ENCODE data around the gene OR6M1. TPM values are rescaled to one million over a fixed set of nuclear protein-coding genes. Genes with fewer than 3 reads are reported as not detected.

Gene OR6M1
- total RNA-seq, 1 donor = not detected

DNA sequence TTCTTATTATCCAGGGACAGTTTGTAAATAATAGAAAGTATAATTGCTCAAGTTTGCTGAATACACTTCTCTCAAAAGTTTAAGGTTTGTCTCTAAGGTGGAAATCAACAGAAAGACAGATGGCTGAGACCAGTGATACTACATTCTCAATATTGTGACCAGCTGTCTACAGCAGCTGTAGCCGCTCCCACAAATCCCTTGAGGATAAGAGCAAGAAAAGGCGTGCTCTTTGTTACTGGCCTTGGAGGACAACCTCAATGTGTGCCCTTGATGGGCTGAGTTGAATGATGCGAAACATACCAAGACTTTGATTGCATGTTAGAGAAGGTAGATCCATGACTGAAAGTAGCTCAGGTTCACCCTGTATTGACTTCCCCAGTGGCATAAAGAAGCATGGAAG is 6.1 kb downstream of the OR6M1 start:
- DNase-seq (ENCODE audit: low read depth) = no peak
- no peak overlapping the region for H3K4me3 ChIP-seq (ENCODE audit: low read depth, low read length)
- TF ChIP-seq, protein P1, sequence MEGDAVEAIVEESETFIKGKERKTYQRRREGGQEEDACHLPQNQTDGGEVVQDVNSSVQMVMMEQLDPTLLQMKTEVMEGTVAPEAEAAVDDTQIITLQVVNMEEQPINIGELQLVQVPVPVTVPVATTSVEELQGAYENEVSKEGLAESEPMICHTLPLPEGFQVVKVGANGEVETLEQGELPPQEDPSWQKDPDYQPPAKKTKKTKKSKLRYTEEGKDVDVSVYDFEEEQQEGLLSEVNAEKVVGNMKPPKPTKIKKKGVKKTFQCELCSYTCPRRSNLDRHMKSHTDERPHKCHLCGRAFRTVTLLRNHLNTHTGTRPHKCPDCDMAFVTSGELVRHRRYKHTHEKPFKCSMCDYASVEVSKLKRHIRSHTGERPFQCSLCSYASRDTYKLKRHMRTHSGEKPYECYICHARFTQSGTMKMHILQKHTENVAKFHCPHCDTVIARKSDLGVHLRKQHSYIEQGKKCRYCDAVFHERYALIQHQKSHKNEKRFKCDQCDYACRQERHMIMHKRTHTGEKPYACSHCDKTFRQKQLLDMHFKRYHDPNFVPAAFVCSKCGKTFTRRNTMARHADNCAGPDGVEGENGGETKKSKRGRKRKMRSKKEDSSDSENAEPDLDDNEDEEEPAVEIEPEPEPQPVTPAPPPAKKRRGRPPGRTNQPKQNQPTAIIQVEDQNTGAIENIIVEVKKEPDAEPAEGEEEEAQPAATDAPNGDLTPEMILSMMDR (IDR thresholded peaks at IDR 0.05; ENCODE audit: insufficient read depth, low read depth, low read length) = no peak

DNA sequence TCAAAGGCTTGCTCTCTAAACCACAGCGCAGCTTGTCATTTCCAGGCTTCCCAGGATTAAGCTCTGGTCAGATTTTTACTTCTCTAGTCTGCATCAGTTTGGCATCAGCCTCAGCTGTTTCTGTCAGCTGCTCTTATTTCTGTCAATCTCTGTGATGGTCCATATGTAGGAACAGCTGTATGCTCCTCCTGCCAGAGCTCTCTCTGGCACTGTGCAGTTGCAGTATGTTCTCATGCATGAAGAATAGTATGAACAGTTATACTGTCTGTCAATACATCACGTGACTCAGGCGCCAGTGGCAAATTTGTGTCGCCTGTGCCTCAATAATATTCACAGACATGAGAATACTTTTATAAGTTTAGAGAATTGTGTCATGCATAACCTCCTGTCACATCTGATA is 6.7 kb downstream of the OR6M1 start:
- TF ChIP-seq, protein P1 (IDR thresholded peaks at IDR 0.05; ENCODE audit: insufficient read depth, low read depth, low read length) = no peak
- DNase-seq (ENCODE audit: low read depth) = no peak

DNA sequence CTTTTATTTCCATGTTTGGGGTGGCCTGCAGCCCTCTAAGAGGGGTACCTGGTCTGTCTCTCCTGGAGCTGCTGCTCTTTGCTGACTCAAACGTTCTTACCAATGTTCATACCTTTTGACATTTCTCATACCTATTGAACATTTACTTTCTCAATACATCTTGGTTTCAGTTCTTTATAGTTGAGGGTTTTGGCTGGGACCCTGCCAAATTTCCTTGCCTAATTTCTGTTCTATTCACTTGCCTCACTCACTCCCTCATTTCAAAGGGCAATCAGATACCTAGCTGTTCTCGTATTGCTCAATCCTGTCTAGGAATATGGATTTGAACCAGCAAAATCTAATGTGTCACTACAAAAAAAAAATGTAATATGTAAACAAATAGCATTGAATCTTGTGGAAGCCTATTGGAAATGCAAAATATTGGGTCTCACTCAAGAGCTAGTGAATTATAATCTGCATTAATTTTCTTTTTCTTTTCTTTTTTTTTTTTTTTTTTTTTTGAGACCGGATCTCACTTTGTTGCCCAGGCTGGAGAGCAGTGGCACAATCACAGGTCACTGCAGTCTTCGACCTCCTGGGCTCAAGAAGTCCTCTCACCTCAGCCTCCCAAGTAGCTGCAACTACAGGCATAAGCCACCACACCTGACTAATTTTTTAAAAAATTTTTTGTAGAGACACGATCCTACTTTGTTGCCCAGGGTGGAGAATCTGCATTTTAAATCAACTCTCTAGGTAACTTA is 7.5 kb downstream of the OR6M1 start:
- DNase-seq (ENCODE audit: low read depth) = no peak
- TF ChIP-seq, protein P1 (IDR thresholded peaks at IDR 0.05; ENCODE audit: insufficient read depth, low read depth, low read length) = no peak
- H3K4me3 ChIP-seq (ENCODE audit: low read depth, low read length) = no peak overlapping the region

More for the DNA sequence above, 6.7 kb downstream of the OR6M1 start:
- no peak overlapping the region for H3K4me3 ChIP-seq (ENCODE audit: low read depth, low read length)

DNA sequence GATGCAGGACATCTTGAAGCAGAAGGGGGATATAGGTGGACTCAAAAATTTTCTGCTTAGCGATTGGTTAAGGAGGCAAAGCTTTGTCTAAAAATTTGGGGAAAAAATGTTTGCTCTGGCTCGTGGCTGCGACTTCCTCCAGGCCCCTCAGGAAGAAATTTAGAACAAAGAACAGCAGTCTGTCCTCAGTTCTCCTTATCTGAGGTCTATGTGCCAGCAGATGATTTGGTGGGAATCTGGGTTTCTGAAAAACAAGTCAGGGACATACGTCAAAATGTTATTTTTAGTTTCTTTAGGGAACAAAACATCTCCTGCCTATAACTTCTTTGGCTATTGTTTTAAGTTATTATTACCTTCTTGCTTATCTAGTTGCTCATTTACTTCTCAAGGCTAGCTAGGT is 8.1 kb downstream of the OR6M1 start:
- DNase-seq (ENCODE audit: low read depth) = no peak
- TF ChIP-seq, protein P1 (IDR thresholded peaks at IDR 0.05; ENCODE audit: insufficient read depth, low read depth, low read length) = no peak
- H3K4me3 ChIP-seq (ENCODE audit: low read depth, low read length) = no peak overlapping the region

DNA sequence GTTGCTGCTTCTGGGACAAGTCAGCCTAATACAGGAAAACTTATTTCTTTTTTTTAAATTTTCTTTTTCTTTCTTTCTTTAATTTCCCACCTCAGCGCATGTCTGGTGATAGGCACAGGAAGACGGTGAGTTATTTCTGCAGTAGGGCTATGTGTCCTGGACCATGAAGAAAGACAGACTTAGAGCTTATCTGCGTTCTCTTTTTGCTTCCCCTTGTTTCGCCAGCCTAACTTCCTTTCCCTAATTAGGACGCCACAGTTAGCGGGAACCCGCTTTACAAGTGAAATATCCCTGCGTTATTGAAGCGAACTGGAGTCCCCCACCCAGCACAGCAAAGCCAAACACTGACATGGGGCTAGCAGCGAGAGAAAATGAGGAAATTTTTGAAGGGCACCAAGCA is 8.6 kb downstream of the OR6M1 start:
- H3K4me3 ChIP-seq (ENCODE audit: low read depth, low read length) = no peak overlapping the region
- TF ChIP-seq, protein P1 (IDR thresholded peaks at IDR 0.05; ENCODE audit: insufficient read depth, low read depth, low read length) = no peak
- no peak for DNase-seq (ENCODE audit: low read depth)

DNA sequence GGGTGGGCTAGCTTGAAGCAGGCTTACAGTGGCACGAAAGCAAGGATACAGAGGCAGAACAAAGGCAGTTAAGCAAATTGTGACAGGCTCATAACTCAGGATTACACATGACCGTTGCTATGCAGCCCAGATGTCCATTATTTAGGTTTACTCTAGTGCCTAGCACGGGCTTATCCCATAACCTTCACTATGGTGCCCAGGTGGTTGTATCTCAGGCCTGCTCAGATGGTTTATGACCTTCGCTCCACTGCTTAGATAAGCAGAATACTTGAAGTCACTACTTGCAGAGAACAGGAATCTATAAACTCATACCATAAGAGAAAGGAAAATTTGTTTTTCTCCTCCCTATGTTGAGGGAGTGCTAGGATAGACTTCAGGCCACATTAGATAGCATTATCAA is 9.0 kb downstream of the OR6M1 start:
- no peak for DNase-seq (ENCODE audit: low read depth)
- TF ChIP-seq, protein P1 (IDR thresholded peaks at IDR 0.05; ENCODE audit: insufficient read depth, low read depth, low read length) = no peak
- no peak overlapping the region for H3K4me3 ChIP-seq (ENCODE audit: low read depth, low read length)

DNA sequence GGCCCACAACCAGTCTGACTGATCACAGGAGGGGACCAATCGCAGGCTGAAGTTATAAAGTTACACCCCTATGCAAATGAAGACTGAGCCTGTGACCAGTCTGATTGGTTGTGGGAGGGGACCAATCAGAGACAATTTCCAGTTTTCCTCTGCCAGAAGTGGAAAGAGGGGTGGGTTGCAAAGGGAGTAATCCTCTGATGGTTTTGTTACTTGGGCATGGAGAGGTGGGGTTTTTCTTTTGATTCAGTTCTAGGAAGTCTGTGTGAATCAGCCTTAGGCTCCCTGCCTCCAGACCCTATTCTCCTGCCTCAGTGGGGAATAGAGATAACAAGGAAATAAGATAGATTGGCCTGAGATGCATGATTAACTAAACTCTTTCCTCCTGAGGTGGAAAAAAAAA is 9.9 kb downstream of the OR6M1 start:
- no peak overlapping the region for H3K4me3 ChIP-seq (ENCODE audit: low read depth, low read length)
- no peak for DNase-seq (ENCODE audit: low read depth)
- TF ChIP-seq, protein P1 (IDR thresholded peaks at IDR 0.05; ENCODE audit: insufficient read depth, low read depth, low read length) = no peak
